ENCODE measurements around the gene ARL3.
A peak's percentile ranks its signal among the peaks of the same experiment; 100 is the strongest.
"Not testable (repeated sequence)": the region's sequence is repeated elsewhere in the genome, so short reads cannot be mapped to it uniquely, and the experiment has no call there.

ARL3 gene

DNA sequence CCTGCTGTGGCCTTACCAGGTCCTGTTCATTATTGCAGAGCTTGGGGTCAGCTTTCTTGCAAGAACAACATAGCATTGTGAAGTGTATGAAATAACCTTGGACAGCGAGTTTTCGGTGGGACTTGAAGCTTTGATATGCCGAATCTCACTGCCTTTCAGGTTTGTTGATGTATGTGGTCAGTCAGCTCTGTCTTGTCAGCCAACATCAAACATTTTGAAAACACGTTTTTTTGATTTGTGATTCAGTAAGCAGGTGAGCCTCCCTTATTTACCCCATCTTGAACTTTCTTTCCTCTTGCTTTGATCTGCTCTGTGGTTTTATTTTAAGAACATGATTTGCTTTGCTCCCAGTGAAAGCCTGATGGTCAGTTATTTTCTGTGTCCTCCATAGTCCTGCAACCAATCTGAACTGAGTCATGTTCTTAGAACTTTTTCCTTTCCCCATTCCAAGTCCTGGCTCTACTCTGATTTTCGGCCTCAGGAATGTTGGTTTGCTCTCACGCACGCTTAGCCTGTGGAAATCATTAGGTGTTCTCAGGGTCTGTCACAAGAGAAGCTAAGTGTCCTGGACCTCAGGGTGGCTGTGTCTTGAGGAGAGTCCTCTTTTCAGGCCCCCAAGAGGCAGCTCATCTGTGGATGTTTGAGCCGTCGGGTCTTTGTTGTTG is 38.2 kb upstream of the ARL3 start:
- no peaks in the 10 kb centered on the region for H3K36me3 ChIP-seq (ENCODE audit: control insufficient read depth, insufficient read depth, low read length)
- H3K27me3 ChIP-seq (ENCODE audit: control insufficient read depth, insufficient read depth, low read length), result no peaks in the 10 kb centered on the region
- no peak overlapping the region for H3K9ac ChIP-seq (ENCODE audit: low read depth, low read length)
- no peak overlapping the region for H3K27ac ChIP-seq (ENCODE audit: low read depth, low read length)
- H3K9me3 ChIP-seq (ENCODE audit: control insufficient read depth, insufficient read depth, low read length), result no peaks in the 10 kb centered on the region
- H3K4me1 ChIP-seq (ENCODE audit: control insufficient read depth, insufficient read depth, low read length), result peaks cover 3% of the 10 kb centered on the region; the same call in 1 of the 2 replicates
- no peak overlapping the region for H3K4me3 ChIP-seq (ENCODE audit: low read depth, low read length)

DNA sequence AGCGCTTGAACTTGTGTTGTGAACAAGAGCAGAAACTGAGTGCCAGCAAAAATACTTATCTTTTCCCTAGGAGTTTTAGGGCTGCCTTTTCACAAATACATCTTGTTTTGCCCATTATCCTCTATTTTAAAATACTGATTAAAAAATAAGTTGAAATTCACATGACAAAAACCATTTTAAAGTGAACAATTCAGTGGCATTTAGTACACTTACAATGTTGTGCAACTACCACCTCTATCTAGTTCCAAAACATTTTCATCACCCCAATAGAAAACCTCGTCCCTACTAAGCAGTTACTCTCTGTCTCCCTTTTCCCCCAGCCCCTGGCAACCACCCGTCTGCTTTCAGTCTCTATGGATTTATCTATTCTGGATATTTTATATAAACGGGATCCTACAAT is 31.0 kb upstream of the ARL3 start:
- Histone ChIP-seq H3K36me3 (ENCODE audit: control insufficient read depth, insufficient read depth, low read length) (no peaks in the 10 kb centered on the region), H3K27ac (ENCODE audit: low read depth, low read length) (no peak overlapping the region), H3K27me3 (ENCODE audit: control insufficient read depth, insufficient read depth, low read length) (no peaks in the 10 kb centered on the region), H3K9ac (ENCODE audit: low read depth, low read length) (no peak overlapping the region), H3K9me3 (ENCODE audit: control insufficient read depth, insufficient read depth, low read length) (no peaks in the 10 kb centered on the region), H3K4me1 (ENCODE audit: control insufficient read depth, insufficient read depth, low read length) (peaks cover 11% of the 10 kb centered on the region), H3K4me3 (ENCODE audit: low read depth, low read length) (no peak overlapping the region)

DNA sequence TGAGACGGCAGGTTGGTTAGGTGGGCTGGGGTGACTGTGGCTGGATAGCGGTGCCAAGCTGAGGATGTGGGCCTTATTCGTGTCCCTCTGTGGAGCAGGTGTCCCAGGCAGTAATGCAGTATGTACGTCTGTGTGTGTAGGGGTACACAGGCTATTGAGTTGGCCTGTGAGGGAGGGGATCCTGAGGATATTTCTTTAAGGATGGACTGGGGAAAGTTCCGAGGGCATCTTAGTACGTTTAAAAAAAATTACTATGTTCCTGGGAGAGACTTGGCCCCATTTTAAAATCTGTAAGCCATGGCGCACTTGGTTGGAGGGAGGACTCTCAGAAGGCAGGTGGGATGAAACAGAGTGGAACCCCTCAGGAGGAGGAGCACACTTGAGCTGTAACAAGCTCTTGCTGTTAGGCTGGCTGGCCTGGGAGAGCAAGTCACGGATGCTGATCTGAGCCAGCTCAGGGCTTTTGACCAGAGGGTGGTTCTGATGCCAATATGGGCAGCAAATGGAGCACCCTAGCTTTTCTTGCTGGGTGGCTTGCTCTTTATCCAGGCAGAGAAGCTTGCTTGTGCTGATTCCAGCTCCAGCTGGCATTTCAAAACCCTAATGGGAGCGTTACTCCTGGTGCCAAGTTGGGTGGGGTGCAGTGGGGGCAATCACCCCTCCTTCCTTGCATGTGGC is 30.3 kb upstream of the ARL3 start:
- H3K9me3 ChIP-seq (ENCODE audit: control insufficient read depth, insufficient read depth, low read length), result no peaks in the 10 kb centered on the region
- H3K27ac ChIP-seq (ENCODE audit: low read depth, low read length), result no peak overlapping the region
- H3K27me3 ChIP-seq (ENCODE audit: control insufficient read depth, insufficient read depth, low read length), result no peaks in the 10 kb centered on the region
- peak overlapping the region; percentile 51 for H3K9ac ChIP-seq (ENCODE audit: low read depth, low read length)
- no peaks in the 10 kb centered on the region for H3K36me3 ChIP-seq (ENCODE audit: control insufficient read depth, insufficient read depth, low read length)
- H3K4me3 ChIP-seq (ENCODE audit: low read depth, low read length), result peak overlapping the region; percentile 81
- H3K4me1 ChIP-seq (ENCODE audit: control insufficient read depth, insufficient read depth, low read length), result peaks cover 11% of the 10 kb centered on the region

DNA sequence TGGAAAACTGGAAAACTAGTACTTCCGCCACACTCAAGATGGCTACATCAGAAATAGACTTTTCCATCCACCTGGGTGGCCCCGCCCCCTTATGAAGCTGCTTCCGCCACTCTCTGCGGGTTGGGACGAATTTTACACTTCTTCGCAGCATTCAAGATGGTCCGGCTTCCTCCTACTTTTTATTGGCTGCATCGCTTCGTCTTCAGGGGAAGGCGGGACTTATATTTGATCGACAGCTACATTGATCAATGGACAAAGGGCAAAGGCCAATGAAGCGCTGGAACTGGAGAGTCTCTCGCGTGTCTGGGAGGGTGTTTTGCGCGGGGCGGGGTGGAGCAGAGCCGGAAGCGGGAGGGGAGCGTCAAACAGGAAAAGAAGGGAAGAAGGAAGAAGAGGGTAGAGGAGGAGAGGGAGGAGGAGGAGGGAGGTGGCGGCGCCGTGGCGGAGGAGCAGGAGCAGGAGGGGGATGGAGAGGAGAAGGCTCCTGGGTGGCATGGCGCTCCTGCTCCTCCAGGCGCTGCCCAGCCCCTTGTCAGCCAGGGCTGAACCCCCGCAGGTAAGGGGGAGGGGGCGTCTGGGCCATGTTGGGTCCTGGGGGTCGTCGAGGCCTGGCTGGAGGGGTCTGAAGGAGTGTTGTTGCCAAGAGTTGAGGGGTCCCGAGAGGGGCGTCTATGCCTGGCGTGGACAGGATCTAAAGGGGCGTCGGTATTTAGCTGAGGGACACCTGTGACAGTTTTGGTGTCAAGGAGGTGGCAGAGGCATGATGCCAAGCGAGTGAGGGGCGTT is 29.6 kb upstream of the ARL3 start, which contains the start of gene WBP1L:
WBP1L (plus strand) TSS at position 361 of the 786 bp plus-strand sequence; CDS start at position 467, 106 bp downstream.
- Histone ChIP-seq H3K36me3 (ENCODE audit: control insufficient read depth, insufficient read depth, low read length) (no peaks in the 10 kb centered on the region), H3K9me3 (ENCODE audit: control insufficient read depth, insufficient read depth, low read length) (no peaks in the 10 kb centered on the region), H3K27ac (ENCODE audit: low read depth, low read length) (peak within 1 kb of the TSS; percentile 73), H3K27me3 (ENCODE audit: control insufficient read depth, insufficient read depth, low read length) (no peaks in the 10 kb centered on the region), H3K4me1 (ENCODE audit: control insufficient read depth, insufficient read depth, low read length) (peaks cover 11% of the 10 kb centered on the region), H3K4me3 (ENCODE audit: low read depth, low read length) (peak within 1 kb of the TSS; percentile 81), H3K9ac (ENCODE audit: low read depth, low read length) (peak within 1 kb of the TSS; percentile 51)

DNA sequence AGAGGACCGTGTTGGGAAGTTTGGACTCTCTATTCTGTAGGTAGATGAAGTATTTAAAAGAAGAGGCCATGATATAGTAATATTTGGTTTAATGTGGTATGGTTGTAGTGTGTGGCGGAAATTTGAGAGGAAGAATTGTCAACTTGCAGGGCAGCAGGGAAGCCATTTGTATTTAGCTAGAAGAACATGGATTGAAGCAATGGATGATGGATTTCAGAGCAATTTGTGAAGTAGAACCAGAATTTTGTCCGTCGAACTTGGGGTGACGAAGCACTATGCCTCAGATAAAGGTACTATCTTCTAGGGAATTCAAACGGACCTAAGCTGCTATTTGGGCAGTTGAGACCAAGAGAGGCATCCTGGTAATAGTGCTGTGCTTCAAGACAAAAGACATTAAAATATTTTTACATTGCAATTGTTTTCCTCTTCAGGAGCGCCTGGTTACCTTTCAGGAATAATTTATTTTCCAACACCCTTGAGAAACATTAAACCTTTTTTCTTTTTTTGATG is 28.9 kb upstream of the ARL3 start:
- no peaks in the 10 kb centered on the region for H3K27me3 ChIP-seq (ENCODE audit: control insufficient read depth, insufficient read depth, low read length)
- no peaks in the 10 kb centered on the region for H3K9me3 ChIP-seq (ENCODE audit: control insufficient read depth, insufficient read depth, low read length)
- H3K4me1 ChIP-seq (ENCODE audit: control insufficient read depth, insufficient read depth, low read length), result peaks cover 11% of the 10 kb centered on the region
- peak overlapping the region; percentile 54 for H3K4me3 ChIP-seq (ENCODE audit: low read depth, low read length)
- peaks cover 4% of the 10 kb centered on the region; the same call in 1 of the 2 replicates for H3K36me3 ChIP-seq (ENCODE audit: control insufficient read depth, insufficient read depth, low read length)
- H3K27ac ChIP-seq (ENCODE audit: low read depth, low read length), result peak overlapping the region; percentile 73
- H3K9ac ChIP-seq (ENCODE audit: low read depth, low read length), result no peak overlapping the region

DNA sequence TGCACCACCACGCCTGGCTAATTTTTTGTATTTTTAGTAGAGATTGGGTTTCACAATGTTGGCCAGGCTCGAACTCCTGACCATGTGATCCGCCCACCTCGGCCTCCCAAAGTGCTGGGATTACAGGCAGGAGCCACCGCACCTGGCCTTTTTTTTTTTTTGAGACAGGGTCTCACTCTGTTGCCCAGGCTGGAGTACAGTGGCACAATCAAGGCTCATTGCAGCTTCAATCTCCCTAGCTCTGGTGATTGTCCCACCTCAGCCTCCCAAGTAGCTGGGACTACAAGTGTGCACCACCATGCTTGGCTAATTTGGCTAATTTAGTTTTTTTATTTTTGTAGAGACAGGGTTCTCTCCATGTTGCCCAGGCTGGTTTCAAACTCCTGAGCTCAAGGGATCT is 28.1 kb upstream of the ARL3 start:
- H3K9me3 ChIP-seq (ENCODE audit: control insufficient read depth, insufficient read depth, low read length); H3K9ac ChIP-seq (ENCODE audit: low read depth, low read length); H3K4me3 ChIP-seq (ENCODE audit: low read depth, low read length); H3K36me3 ChIP-seq (ENCODE audit: control insufficient read depth, insufficient read depth, low read length); H3K27me3 ChIP-seq (ENCODE audit: control insufficient read depth, insufficient read depth, low read length); H3K27ac ChIP-seq (ENCODE audit: low read depth, low read length): not testable (repeated sequence)
- H3K4me1 ChIP-seq (ENCODE audit: control insufficient read depth, insufficient read depth, low read length), result peaks cover 11% of the 10 kb centered on the region

DNA sequence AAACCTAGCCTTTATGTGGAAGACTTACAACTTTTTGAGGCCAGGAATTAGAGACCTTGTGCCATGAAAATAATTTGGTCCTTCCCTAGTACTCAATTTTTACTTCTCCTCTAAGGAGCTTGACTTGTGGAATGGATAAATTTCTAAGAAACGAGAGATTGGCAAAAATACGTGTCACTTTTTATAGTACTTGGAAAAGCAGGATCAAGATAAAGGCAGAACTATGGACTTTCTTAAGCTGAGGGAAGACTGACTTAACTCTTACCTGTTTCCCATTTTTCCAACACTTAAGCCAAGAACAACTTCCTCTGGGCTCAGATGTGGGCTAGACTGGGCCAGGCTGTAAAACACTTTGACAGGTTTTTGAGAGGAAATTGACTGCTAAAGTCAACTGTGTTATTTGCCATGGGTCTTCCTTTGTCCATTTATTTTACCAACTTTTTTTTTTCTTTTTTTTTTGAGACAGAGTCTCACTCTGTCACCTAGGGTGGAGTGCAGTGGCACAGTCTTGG is 27.6 kb upstream of the ARL3 start:
- Histone ChIP-seq H3K27ac (ENCODE audit: low read depth, low read length) (no peak overlapping the region), H3K36me3 (ENCODE audit: control insufficient read depth, insufficient read depth, low read length) (peaks cover 12% of the 10 kb centered on the region), H3K9me3 (ENCODE audit: control insufficient read depth, insufficient read depth, low read length) (no peaks in the 10 kb centered on the region), H3K4me3 (ENCODE audit: low read depth, low read length) (no peak overlapping the region), H3K27me3 (ENCODE audit: control insufficient read depth, insufficient read depth, low read length) (no peaks in the 10 kb centered on the region), H3K9ac (ENCODE audit: low read depth, low read length) (no peak overlapping the region), H3K4me1 (ENCODE audit: control insufficient read depth, insufficient read depth, low read length) (peaks cover 11% of the 10 kb centered on the region)

DNA sequence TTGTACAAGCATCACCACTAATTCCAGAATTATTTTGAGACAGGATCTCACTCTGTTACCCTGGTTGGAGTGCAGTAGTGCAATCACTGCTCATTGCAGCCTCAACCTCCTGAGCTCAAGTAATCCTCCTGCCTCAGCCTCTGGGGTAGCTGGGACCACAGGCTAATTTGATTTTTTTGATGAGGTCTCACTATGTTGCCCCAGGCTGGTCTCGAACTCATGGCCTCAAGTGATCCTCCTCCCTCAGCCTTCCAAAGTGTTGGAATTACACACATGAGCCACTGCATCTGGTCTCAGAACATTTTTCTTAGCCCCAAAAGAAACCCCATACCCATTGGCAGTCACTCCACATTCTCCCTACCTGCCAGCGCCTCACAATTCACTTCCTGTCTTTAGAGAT is 26.0 kb upstream of the ARL3 start:
- H3K36me3 ChIP-seq (ENCODE audit: control insufficient read depth, insufficient read depth, low read length), result peaks cover 19% of the 10 kb centered on the region
- H3K4me3 ChIP-seq (ENCODE audit: low read depth, low read length), result no peak overlapping the region
- H3K9ac ChIP-seq (ENCODE audit: low read depth, low read length), result no peak overlapping the region
- H3K27me3 ChIP-seq (ENCODE audit: control insufficient read depth, insufficient read depth, low read length), result no peaks in the 10 kb centered on the region
- peaks cover 8% of the 10 kb centered on the region for H3K4me1 ChIP-seq (ENCODE audit: control insufficient read depth, insufficient read depth, low read length)
- no peak overlapping the region for H3K27ac ChIP-seq (ENCODE audit: low read depth, low read length)
- H3K9me3 ChIP-seq (ENCODE audit: control insufficient read depth, insufficient read depth, low read length), result no peaks in the 10 kb centered on the region

DNA sequence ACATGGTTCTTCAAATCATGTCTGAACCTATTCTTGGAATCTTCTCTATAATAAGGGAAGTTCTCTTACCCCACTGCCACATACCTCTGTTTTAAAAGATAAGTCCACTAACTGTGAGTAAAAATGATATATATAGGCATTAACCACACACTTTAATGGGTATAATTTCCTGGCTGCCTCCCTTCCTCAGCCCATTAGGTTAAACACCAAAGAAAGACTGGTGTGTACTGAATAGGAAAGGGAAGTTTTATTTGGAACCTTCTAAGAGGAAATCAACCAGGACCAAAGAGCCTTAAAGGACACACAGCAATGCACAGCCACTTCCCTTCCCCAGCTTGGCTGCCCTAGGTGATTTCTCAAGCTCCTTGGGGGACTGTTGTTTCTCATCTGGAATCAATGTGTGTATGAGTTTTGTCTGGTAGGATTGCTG is 24.5 kb upstream of the ARL3 start:
- Histone ChIP-seq H3K9me3 (ENCODE audit: control insufficient read depth, insufficient read depth, low read length) (no peaks in the 10 kb centered on the region; the same call in 1 of the 2 replicates), H3K4me1 (ENCODE audit: control insufficient read depth, insufficient read depth, low read length) (peaks cover 8% of the 10 kb centered on the region), H3K9ac (ENCODE audit: low read depth, low read length) (no peak overlapping the region), H3K36me3 (ENCODE audit: control insufficient read depth, insufficient read depth, low read length) (peaks cover 27% of the 10 kb centered on the region), H3K27ac (ENCODE audit: low read depth, low read length) (no peak overlapping the region), H3K4me3 (ENCODE audit: low read depth, low read length) (no peak overlapping the region), H3K27me3 (ENCODE audit: control insufficient read depth, insufficient read depth, low read length) (no peaks in the 10 kb centered on the region)

DNA sequence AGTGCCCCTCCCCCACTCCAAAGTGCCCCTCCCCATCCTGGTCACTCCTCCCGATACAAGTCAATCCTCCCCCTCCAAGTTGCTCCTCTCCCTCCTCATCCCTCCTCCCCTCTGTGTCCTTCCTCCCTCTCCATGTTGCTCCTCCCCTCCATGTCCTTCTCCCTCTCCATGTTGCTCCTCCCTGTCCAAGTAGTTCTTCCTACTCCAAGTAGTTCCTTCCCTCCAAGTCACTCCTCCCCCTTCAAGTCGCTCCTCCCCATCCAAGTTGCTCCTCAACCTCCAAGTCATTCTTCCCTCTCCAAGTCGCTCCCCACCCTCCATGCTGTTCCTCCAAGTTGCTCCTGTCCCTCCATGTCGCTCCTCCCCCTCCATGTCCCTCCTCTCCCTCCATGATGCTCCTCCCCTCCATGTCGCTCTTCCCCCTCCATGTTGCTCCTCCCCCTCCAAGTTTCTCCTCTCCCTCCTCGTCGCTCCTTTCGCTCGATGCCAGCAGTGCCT is 20.9 kb upstream of the ARL3 start:
- Histone ChIP-seq H3K9ac (ENCODE audit: low read depth, low read length) (no peak overlapping the region), H3K9me3 (ENCODE audit: control insufficient read depth, insufficient read depth, low read length) (no peaks in the 10 kb centered on the region; the same call in 1 of the 2 replicates), H3K27ac (ENCODE audit: low read depth, low read length) (no peak overlapping the region), H3K36me3 (ENCODE audit: control insufficient read depth, insufficient read depth, low read length) (peaks cover 57% of the 10 kb centered on the region), H3K4me1 (ENCODE audit: control insufficient read depth, insufficient read depth, low read length) (no peaks in the 10 kb centered on the region), H3K4me3 (ENCODE audit: low read depth, low read length) (no peak overlapping the region), H3K27me3 (ENCODE audit: control insufficient read depth, insufficient read depth, low read length) (no peaks in the 10 kb centered on the region)

All from HUES48 (cell line).